GM08714 (cell line): ENCODE results near the gene JAK2.
A peak's percentile ranks its signal among the peaks of the same experiment; 100 is the strongest.
"Not testable (repeated sequence)": the region's sequence is repeated elsewhere in the genome, so short reads cannot be mapped to it uniquely, and the experiment has no call there.

Experiments used
- H3K4me3 ChIP-seq: fragments of 200-500 bp; sonication (Bioruptor generic); 2 replicates; pipeline ENCODE4 v1.5.1; 2014; ENCODE audit warnings: mild to moderate bottlenecking, low read length, inconsistent platforms
- ZNF274 ChIP-seq: IDR thresholded peaks from 2 replicates; pipeline ENCODE4 v1.6.1; 2012; ENCODE audit warnings: mild to moderate bottlenecking, low read depth, low read length

JAK2 gene

GRCh38 chr9:4984621-4985385 is at the start of gene JAK2:
Gene JAK2, plus strand, starts transcription at chr9:4985272. Its CDS starts 36,716 bp downstream, at chr9:5021988.
- no peak for TF ChIP-seq ZNF274

DNA sequence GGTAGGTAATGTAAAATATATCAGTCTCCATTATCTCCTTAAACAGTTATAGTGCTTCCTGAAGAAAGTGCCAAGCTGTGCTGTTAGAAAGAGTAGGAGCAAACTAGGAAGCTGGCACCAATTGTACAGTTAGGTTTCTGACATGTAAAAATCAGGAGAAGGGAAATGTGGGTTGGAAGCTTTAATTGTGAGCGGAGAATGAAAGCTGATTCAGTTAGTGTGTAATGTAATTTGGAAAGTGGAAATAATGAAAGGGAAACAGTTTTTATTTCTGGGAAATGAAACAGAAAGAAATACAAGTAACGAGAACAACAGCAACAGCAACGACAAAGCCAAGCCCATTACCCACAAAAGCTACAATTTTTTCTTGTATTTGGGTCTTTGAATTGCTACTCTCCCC is 48.8 kb upstream of the JAK2 start:
- TF ChIP-seq ZNF274: no peak
- 0 out of 2 replicates have a peak overlapping the region, but pooled peaks have one; percentile 21 for H3K4me3 ChIP-seq

More at GRCh38 chr9:4984621-4985385, at the start of gene JAK2:
- H3K4me3 ChIP-seq: peak within 1 kb of the TSS; percentile 88

DNA sequence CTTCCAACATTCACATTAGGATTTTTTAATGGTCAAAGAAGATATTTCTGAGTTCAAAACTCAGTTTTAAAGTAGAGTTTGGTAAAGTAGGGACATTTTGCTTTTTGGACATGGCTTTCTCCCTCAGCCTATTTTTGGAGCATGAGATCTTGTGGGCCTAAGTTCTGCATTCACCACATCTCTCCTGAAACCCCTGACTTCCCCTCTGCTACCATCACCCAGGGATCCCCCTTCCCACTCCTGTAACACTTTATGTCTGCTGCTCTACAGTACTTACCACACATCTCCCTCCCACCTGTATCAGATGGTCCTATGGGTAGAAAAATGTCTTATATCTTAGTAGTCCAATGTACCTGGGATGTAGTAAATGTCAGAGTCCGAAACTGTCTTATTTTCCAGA is 48.2 kb upstream of the JAK2 start:
- peak overlapping the region; percentile 26; the same call in 1 of the 2 replicates for H3K4me3 ChIP-seq

DNA sequence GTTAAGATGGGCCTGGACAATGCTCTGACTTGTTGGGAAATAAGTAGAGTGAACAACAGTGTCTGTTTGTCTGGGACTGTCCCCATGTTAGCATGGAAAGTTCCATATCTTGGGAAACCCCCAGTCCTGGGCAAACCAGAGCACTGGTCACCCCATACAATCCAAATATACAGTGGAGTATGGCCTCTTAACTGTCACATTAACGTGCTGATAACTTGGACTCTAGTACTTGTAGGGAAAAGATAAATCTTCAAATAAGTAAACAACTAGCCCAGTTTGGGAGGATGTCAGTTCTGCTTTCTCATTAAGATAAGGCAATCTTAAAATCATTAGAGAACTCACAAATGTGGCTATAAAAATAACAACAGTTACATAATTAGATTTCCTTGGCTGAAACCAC is 47.6 kb upstream of the JAK2 start:
- no peak for TF ChIP-seq ZNF274
- no peak overlapping the region for H3K4me3 ChIP-seq

More for the DNA sequence above, 48.2 kb upstream of the JAK2 start:
- TF ChIP-seq ZNF274: no peak

DNA sequence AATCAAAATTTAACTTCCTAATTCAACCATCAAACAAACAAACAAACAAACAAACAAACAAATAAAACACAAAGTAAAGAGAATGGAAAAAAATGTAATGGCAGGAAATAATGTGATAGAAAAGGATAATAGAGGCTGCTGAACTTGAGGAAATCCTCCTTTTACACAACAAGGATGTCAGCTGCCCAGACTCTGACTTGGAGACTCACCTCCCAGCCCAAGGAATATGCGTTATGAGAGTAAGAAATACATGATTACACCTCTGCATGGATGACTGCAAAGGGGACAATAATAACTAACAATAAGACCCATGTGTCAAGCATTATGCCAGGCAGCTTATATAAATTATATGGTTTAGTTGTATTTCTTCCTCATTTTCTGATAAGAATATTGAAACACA is 46.6 kb upstream of the JAK2 start:
- no peak overlapping the region for H3K4me3 ChIP-seq
- TF ChIP-seq ZNF274: no peak

GRCh38 chr9:4939118-4939561 is 45.9 kb upstream of the JAK2 start:
- no peak for TF ChIP-seq ZNF274
- peak overlapping the region; percentile 23; the same call in 1 of the 2 replicates for H3K4me3 ChIP-seq

DNA sequence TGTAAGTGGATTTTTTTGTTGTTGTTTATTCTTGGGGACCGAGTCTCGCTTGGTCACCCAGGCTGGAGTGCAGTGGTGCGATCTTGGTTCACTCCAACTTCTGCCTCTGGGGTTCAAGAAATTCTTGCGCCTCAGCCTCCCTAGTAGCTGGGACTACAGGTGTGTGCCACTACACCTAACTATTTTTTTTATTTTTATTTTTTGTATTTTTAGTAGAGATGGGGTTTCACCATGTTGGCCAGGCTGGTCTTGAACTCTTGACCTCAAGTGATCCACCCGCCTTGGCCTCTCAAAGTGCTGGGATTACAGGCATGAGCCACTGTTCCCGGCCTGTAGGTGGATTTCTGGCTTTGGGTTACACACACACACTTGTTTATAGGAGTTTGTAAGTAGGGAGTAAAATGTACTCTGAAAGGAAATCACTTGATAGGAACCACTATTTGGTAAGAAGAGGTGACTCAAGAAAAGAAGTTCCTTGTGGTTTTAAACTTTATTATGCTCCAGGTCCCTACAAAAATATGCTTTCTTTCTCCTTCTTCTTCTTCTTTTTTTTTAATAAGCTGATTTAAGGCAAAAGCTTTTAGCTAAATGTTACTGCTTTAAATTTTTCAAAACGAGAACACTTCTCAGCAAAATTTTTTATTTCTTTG is 42.9 kb upstream of the JAK2 start:
- H3K4me3 ChIP-seq: not testable (repeated sequence)

GRCh38 chr9:4943346-4943745 is 41.7 kb upstream of the JAK2 start:
- H3K4me3 ChIP-seq: no peak overlapping the region
- TF ChIP-seq ZNF274: no peak

- H3K4me3 ChIP-seq: not testable (repeated sequence)
Measured at GRCh38 chr9:4944431-4945211, 40.5 kb upstream of the JAK2 start.

DNA sequence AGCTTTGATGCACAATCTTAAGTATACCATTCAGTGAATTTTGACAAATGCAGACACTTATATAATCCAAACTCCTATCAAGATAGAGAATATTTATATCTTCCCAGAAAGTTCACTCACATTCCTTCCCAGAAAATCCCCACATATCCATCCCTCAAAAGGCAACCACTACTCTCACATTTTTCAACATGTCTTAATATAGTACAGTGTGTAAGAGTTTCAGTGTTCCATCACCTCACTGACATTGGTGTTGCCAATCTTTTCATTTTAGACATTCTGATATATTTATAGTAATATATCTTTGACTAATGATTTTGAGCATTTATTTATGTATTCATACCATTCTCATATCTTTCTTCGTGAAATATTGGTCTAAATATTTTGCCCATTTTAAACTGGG is 38.1 kb upstream of the JAK2 start:
- no peak for TF ChIP-seq ZNF274
- no peak overlapping the region for H3K4me3 ChIP-seq

- no peak overlapping the region for H3K4me3 ChIP-seq
- no peak for TF ChIP-seq ZNF274
Measured at GRCh38 chr9:4955836-4956235, 29.2 kb upstream of the JAK2 start.

DNA sequence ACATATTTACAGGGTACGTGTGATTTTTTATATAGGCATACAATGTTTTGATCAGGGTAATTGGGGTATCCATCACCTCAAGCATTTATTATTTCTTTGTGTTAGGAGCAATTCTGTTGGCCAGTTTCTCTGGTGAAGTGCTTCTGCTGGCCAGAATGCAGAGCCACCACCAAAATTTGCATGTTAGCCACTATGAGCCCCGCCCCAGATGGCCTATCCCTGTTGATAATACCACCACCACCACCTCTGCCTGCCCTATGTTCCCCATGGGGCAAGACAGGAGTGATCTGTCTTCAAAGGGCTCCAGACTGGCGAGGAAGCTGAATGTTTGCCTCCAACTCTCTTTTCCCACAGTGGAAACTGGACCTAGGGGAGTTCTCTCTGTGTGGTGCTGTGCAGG is 26.0 kb upstream of the JAK2 start:
- no peak overlapping the region for H3K4me3 ChIP-seq
- no peak for TF ChIP-seq ZNF274

DNA sequence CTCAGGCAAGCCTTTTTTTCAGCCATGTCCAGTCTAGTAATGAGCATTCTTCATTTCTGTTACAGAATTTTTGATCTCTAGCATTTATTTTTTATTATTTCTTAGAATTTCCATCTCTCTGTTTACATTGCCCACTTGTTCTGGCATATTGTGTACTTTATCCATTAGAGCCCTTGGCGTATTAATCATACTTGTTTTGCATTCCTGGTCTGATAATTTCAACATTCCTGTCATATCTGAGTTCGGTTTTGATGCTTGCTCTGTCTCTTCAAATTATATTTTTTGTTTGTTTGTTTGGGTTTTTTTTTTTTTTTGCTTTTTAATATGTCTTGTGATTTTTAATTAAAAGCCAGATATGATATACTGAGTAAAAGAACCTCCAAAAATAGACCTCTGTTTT is 23.0 kb upstream of the JAK2 start:
- no peak overlapping the region for H3K4me3 ChIP-seq
- no peak for TF ChIP-seq ZNF274

GRCh38 chr9:4964540-4964939 is 20.5 kb upstream of the JAK2 start:
- no peak overlapping the region for H3K4me3 ChIP-seq
- TF ChIP-seq ZNF274: no peak
